GM10248 (cell line): ENCODE results near the gene LSAMP.

Experiments used
- CTCF ChIA-PET: fragments of 300-600 bp; sonication (Branson Sonifier 250); formaldehyde crosslinking; extraction: SDS; loops from one replicate; lab custom pipeline; 2021; ENCODE audit warnings: antibody characterized with exemption; lab: Yijun Ruan, JAX
- POLR2A ChIA-PET: fragments of 350-650 bp; sonication (Branson Sonifier 250); formaldehyde crosslinking; extraction: SDS; loops from one replicate; lab custom pipeline; 2020; ENCODE audit warnings: antibody characterized with exemption; lab: Yijun Ruan, JAX
- DNase-seq: peaks from one replicate; pipeline ENCODE4 v3.0.0; 2012; ENCODE audit errors: extremely low spot score
- CTCF ChIP-seq: IDR thresholded peaks from 2 replicates; pipeline ENCODE4 v1.5.1; 2012; ENCODE audit warnings: mild to moderate bottlenecking, low read depth; ENCODE audit errors: extremely low read depth, missing control alignments, control extremely low read depth

Gene LSAMP

DNA sequence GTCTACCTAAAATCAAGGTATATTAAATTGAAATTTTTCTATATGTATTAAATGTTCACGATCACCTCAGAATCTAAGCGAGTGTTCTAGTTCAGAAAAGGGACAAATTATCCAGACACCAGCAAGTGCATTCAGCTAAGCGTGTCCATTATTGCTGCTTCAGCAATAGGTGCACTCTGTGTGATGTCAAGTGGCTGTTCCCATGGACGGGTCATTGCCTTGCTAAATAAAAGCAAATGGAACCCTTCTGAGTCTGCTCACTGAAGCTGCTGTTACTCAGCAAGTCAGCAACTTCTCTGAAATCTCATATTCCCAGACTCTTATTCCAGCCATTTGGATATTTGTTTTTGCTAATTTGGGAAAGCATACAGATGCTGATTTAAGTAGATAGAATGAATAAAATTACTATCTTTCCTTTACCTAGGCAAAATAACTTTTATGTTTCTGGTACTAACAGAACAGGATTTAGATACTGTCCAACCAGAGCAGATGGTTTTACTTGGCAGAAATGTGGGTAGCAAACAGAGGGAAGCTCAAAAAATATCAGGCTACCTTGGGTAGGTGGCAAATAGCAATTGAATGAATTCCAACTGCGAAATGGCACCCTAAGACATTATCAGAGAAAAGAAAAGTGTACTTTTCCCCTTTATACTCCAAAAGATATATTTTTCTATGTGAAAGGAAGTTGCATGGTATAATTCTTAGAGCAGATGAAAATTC, 415.0 kb downstream of the LSAMP start:
- no peak for DNase-seq
- CTCF ChIA-PET: interaction anchor here (1.0 to 1.7 kb wide), 4 partner anchors 9 to 43 kb away, joined by 3 to 6 read pairs (median 4); no protein-coding TSS in a partner anchor
- TF ChIP-seq CTCF: no peak
- POLR2A ChIA-PET: no interaction called here

GRCh38 chr3:116029266-116029665, 416.0 kb downstream of the LSAMP start:
- ChIA-PET POLR2A (no interaction called here), CTCF (interaction anchor here (0.9 to 1.6 kb wide), 3 partner anchors 8 to 26 kb away, joined by 3 to 6 read pairs (median 5); no protein-coding TSS in a partner anchor)
- DNase-seq: no peak
- TF ChIP-seq CTCF: no peak

DNA sequence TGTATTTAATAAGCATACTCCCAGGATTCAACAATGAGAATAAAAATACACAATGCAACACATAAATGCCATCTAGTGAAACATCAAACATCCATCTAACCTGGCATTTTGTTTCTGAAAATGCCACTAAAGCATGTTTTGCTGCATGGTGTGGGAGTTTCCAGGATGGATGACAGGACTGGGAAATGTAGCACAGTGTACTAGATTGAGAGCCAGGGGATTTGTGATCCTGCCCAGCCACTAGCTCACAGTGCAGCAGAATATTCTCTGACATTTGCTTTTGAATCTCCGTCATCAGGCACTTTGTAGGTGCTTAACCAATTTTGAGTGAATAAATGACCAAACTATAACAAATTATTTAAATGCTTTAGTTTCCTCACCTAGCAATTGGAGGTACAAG, 417.1 kb downstream of the LSAMP start:
- no peak for DNase-seq
- CTCF ChIA-PET: no interaction called here
- no peak for TF ChIP-seq CTCF
- POLR2A ChIA-PET: no interaction called here

DNA sequence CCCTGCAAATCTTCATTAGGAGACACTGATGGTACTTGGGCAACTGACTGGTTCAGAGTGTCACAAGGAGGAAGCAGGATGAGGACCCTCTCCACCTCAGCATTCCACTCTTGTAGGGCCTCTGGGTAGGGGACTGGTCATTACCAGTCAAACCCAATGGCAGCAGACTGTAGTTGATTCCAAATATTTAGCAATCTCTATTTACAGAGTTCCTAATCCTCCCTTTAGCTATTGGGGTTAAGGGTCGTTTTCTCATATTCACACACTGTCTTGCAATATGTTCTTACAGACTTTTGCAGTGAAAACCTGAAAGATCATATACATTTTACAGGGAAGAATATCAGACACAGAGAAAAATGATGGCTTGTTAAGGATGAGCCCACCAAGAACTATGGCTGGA, 424.3 kb downstream of the LSAMP start:
- POLR2A ChIA-PET: no interaction called here

DNA sequence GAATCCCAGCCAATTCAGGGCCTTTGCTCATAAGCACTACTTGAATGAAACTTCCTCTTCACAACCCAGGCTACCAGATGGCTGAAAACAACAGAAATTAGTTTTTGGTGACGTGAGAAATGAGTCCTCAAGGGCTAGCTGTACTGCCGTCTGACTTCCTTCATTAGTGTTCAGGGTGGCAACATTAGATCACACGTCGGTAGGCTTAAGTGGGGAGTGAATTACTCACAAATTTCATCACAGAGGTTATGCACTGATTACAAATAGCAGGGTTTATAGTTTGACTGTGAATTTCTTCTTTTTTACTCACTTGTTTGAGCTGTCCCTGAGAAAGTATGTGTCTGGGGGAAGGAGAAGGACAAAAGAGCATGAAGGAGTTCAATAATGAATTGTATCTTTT, 424.8 kb downstream of the LSAMP start:
- no peak for DNase-seq
- CTCF ChIA-PET: interaction anchor here (1.1 to 2.0 kb wide), 4 partner anchors 9 to 39 kb away, joined by 3 to 6 read pairs (median 3); no protein-coding TSS in a partner anchor
- TF ChIP-seq CTCF: no peak
- POLR2A ChIA-PET: no interaction called here

More for the DNA sequence above, 424.3 kb downstream of the LSAMP start:
- DNase-seq: no peak
- no peak for TF ChIP-seq CTCF
- CTCF ChIA-PET: interaction anchor here (1.1 to 2.2 kb wide), 6 partner anchors 9 to 38 kb away, joined by 3 to 6 read pairs (median 3); no protein-coding TSS in a partner anchor

DNA sequence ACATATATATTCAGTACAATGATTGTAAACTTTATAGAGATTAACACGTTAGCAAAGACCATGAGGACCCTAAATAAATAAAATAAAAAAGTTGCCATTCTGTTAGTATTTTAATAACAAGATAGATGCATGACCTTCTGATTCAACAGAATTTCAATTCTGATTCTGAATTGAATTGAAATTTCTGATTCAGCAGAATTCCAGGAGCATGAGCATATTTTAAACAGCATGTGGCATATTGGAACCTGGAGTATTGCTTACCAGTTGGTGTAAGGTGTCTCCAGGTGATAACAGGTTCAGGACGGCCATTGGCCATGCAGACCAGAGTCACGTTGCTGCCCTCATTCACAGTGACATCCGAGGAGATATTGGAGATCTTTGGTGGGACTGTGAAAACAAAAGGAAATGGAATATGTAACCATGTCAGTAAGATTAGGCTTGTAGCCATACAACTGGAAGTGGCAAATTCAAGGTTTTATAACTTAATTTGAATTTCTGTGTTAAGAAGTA, 426.0 kb downstream of the LSAMP start:
- no peak for TF ChIP-seq CTCF
- CTCF ChIA-PET: no interaction called here
- POLR2A ChIA-PET: no interaction called here
- DNase-seq: no peak
